PC-9 (cell line): ENCODE results near the gene HYDIN.
"Not testable (repeated sequence)": the region's sequence is repeated elsewhere in the genome, so short reads cannot be mapped to it uniquely, and the experiment has no call there.

Source experiments
- CTCF ChIP-seq: fragments of 200-600 bp; sonication (generic); conservative IDR thresholded peaks from 2 replicates; pipeline ENCODE4 v1.6.1; 2017; ENCODE audit warnings: mixed run types, antibody characterized with exemption, mild to moderate bottlenecking, moderate library complexity
- EZH2 ChIP-seq: fragments of 200-600 bp; sonication (generic); IDR thresholded peaks from 2 replicates; pipeline ENCODE4 v1.8.0; 2017; ENCODE audit warnings: antibody characterized with exemption, low read depth

- not testable (repeated sequence) for TF ChIP-seq CTCF, EZH2
Observed at GRCh38 chr16:71080777-71081176, 149.7 kb downstream of the HYDIN start.
